ENCODE measurements around the gene CBL. TPM values are rescaled to one million over a fixed set of nuclear protein-coding genes. Genes with fewer than 3 reads are reported as not detected.

The CBL gene
- total and polyA plus RNA-seq, 10 of the 15 experiments (the other 5 are each of a cell fraction or from before 2014, with no cell fraction given) = 3.9 to 27.1 (median 9.5) TPM

- peak overlapping the region; percentile 39; the same call in 1 of the 2 replicates for H3K27ac ChIP-seq (ENCODE audit: control insufficient read depth, insufficient read depth)
- H3K9me3 ChIP-seq (replicated peaks; ENCODE audit: control insufficient read depth, insufficient read depth, low read length) = no peaks in the 10 kb centered on the region
- H3K79me2 ChIP-seq (ENCODE audit: control insufficient read depth, insufficient read depth, low read length) = peaks cover 44% of the 10 kb centered on the region
- intact Hi-C loops (cut with micrococcal nuclease; ENCODE audit: unreplicated experiment) = no loop called here
- H3K4me3 ChIP-seq = no peak overlapping the region
- ChIA-PET CTCF (interaction anchor here (0.6 to 2.1 kb wide), 2 partner anchors 41 to 88 kb away, joined by 3 to 7 read pairs; no protein-coding TSS in a partner anchor), RAD21 (ENCODE audit: unreplicated experiment) (interaction anchor here (0.9 to 1.5 kb wide), 2 partner anchors 22 to 101 kb away, joined by 5 to 6 read pairs; no protein-coding TSS in a partner anchor), POLR2A (interaction anchor here (0.9 to 1.1 kb wide), 2 partner anchors 22 to 42 kb away, joined by 3 read pairs; no protein-coding TSS in a partner anchor), SMC1A (ENCODE audit: uncharacterized antibody, unreplicated experiment) (interaction anchor here (0.7 to 1.4 kb wide), 3 partner anchors 11 to 29 kb away, joined by 4 to 6 read pairs (median 5); no protein-coding TSS in a partner anchor)
- no TSS peak for BruUV-seq (replicated peaks)
- H3K4me2 ChIP-seq (ENCODE audit: control insufficient read depth, insufficient read depth) = peak overlapping the region; percentile 77
- H4K20me1 ChIP-seq (ENCODE audit: control insufficient read depth, insufficient read depth) = no peaks in the 10 kb centered on the region
- H2AFZ ChIP-seq (ENCODE audit: control insufficient read depth, low read depth, low read length) = no peak overlapping the region
- FAIRE-seq (no peak), ATAC-seq (peak; percentile 82), DNase-seq (ENCODE audit: low read depth, low spot score) (no peak)
- H3K27me3 ChIP-seq (replicated peaks in 1 of 2; ENCODE audit: control insufficient read depth in 2 of 2, insufficient read depth in 2 of 2, low read length in 1 of 2) = no peaks in the 10 kb centered on the region
- H3K36me3 ChIP-seq (ENCODE audit: control insufficient read depth in 2 of 2, insufficient read depth in 2 of 2, low read length in 1 of 2) = peaks cover 3 to 16% of the 10 kb centered on the region in 2 experiments; a peak in 3 of 4 replicates
- no peak overlapping the region for H3K9ac ChIP-seq (ENCODE audit: control insufficient read depth, insufficient read depth, low read length)
- peaks cover 32% of the 10 kb centered on the region for H3K4me1 ChIP-seq (ENCODE audit: control insufficient read depth, insufficient read depth, low read length)
- in situ Hi-C loops (cut with MboI) = no loop called here
- TF ChIP-seq EGR1 (IDR thresholded peaks at IDR 0.05; ENCODE audit: borderline replicate concordance in 1 of 2, low read depth in 2 of 2, low read length in 2 of 2) (no peak), EZH2 (IDR thresholded peaks at IDR 0.05; ENCODE audit: borderline replicate concordance, control insufficient read depth, low read depth, low read length) (no peak), PAX5 (IDR thresholded peaks at IDR 0.05; ENCODE audit: borderline replicate concordance, low read depth, low read length) (no peak), DPF2 (IDR thresholded peaks at IDR 0.05) (no peak), HCFC1 (IDR thresholded peaks at IDR 0.05; ENCODE audit: low read length) (no peak), CREM (IDR thresholded peaks at IDR 0.05; ENCODE audit: low read depth) (no peak), ATF2 (IDR thresholded peaks at IDR 0.05; ENCODE audit: low read length) (no peak), MEF2A (IDR thresholded peaks at IDR 0.05; ENCODE audit: insufficient read depth, low read depth, low read length) (peak; percentile 84; the same call in 1 of the 2 replicates), MEF2B (IDR thresholded peaks at IDR 0.05; ENCODE audit: partially characterized antibody, poor library complexity, severe bottlenecking) (peak; percentile 71), NR2C1 (IDR thresholded peaks at IDR 0.05) (no peak), BCLAF1 (IDR thresholded peaks at IDR 0.05) (no peak), POLR2AphosphoS2 (IDR thresholded peaks at IDR 0.05; ENCODE audit: low read depth, low read length) (no peak), E2F4 (IDR thresholded peaks at IDR 0.05; ENCODE audit: low read depth, low read length) (no peak), RB1 (IDR thresholded peaks at IDR 0.05; ENCODE audit: borderline replicate concordance) (no peak), GABPA (IDR thresholded peaks at IDR 0.05; ENCODE audit: low read depth) (no peak), MYB (IDR thresholded peaks at IDR 0.05; ENCODE audit: borderline replicate concordance, low read depth, low read length) (no peak), RBBP5 (conservative IDR thresholded peaks at IDR 0.05) (no peak), RUNX3 (IDR thresholded peaks at IDR 0.05; ENCODE audit: low read length) (0 out of 2 replicates have a peak, but pooled peaks have one; percentile 44), TARDBP (IDR thresholded peaks at IDR 0.05; ENCODE audit: borderline replicate concordance) (no peak), RAD21 (IDR thresholded peaks at IDR 0.05; ENCODE audit: insufficient read depth, low read depth, low read length) (no peak), MYC (IDR thresholded peaks at IDR 0.05; ENCODE audit: insufficient read depth, insufficient read length, insufficient replicate concordance, low read length, severe bottlenecking) (no peak)
Measured at GRCh38 chr11:119237515-119237914, 31.4 kb downstream of the CBL start.

All from GM12878 (cell line).